NCI-H1436 (cell line): Measurements from ENCODE around the gene C1RL.
A peak's percentile ranks its signal among the peaks of the same experiment; 100 is the strongest.

Experiments
- DNase-seq: peaks from one replicate; lab custom pipeline; 2025; lab: John Stamatoyannopoulos, UW

C1RL gene, protein sequence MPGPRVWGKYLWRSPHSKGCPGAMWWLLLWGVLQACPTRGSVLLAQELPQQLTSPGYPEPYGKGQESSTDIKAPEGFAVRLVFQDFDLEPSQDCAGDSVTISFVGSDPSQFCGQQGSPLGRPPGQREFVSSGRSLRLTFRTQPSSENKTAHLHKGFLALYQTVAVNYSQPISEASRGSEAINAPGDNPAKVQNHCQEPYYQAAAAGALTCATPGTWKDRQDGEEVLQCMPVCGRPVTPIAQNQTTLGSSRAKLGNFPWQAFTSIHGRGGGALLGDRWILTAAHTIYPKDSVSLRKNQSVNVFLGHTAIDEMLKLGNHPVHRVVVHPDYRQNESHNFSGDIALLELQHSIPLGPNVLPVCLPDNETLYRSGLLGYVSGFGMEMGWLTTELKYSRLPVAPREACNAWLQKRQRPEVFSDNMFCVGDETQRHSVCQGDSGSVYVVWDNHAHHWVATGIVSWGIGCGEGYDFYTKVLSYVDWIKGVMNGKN

DNA sequence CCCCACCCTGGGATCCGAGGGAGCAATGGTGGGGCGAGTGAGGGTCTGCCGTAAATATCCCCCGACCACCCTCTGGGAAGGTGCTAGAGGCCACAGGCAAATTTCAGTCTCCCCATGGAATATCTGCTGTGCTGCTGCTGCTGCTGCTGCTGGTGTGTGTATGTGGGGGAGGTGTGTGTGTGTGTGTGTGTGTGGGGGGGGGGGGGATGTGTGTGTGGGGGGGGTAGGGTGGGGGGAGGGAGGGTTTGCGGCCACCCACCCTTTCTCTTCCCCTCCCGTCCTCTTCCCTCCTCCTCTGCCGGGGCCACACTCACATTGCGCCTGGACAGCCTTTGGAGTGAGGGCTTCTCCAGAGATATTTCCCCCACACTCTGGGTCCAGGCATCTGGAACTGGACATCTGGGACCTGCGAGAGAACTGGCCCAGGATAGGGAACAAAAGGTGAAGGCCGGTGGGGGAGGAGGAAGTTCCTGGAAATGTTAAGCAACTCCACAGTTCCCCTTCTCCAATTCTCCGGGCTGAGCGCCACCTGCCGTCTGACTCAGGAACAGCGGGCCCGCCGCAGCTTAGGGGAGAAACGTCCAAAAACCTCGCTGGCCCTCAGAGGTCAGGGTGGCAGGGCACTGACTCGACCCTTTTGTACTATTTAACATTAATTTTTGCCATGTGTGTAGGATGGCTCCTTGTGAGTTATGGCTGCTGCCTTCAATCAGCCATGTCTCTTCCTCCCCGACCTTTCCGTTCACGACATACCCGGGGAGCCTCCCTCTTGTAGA is at the start of gene C1RL:
Gene C1RL (minus strand): TSS at position 419 of the 776 bp plus-strand sequence. CDS start 34 bp downstream, at position 385.
- DNase-seq, result peak; percentile 47

DNA sequence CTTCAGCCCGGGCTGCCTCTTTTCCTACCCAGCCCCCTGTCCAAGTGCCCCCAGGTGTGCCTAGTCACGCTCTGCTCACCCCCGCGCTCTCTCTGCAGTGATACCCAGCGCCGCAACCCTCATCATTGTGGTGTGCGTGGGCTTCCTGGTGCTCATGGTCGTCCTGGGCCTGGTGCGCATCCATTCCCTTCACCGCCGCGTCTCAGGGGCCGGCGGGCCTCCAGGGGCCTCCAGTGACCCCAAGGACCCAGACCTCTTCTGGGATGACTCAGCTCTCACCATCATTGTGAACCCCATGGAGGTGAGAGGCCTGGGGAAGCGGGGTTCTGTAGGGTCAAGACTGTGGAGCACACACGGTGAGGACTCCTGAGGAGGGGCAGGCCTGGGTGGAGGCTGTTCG is 48.4 kb upstream of the C1RL start:
- no peak for DNase-seq

DNA sequence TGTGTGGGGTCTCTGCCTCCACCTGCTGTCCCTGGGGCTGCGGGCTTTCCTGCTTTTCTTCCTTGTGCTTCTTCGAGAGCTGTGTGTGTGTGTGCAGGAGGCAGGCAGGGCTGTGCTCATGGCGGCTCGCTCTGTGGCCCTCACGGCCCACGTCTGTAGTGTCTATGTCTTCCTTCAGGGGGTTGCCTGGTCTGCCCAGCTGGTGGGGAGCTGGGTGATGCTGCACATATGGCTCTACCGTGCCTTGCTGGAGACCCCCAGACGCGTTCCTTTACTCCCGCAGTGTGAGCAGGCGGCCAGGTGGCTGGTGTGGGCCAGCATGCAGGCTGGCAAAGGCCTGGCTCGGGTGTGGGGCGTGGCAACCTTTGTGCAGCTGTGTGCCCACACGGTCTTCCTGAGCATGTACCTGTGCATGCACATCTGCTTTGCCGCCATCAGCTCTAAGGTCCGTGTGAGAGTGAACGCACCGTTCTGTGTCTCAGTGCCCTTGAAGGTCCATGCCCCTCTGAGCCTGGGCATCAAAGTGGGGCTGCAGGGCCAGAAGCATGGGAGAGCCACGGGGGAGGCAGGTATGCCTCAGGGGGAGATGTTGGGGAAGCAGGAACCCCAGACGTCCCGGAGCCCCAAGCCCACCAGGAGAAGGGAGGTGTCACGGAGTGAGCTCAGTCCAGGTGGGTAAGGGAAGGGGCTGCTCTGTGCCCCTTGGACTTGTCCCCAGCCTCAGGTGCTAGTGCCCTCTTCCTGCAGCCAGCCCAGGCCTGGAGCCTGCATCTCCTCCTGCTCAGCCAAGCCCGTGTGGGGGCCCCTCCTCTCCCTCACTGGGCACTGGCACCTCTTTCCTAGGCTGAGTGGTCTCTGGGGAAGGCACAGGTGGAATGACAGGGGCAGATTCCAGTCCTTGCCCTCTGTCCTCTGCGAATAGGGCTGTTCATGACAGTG is 47.5 kb upstream of the C1RL start:
- DNase-seq, result no peak

DNA sequence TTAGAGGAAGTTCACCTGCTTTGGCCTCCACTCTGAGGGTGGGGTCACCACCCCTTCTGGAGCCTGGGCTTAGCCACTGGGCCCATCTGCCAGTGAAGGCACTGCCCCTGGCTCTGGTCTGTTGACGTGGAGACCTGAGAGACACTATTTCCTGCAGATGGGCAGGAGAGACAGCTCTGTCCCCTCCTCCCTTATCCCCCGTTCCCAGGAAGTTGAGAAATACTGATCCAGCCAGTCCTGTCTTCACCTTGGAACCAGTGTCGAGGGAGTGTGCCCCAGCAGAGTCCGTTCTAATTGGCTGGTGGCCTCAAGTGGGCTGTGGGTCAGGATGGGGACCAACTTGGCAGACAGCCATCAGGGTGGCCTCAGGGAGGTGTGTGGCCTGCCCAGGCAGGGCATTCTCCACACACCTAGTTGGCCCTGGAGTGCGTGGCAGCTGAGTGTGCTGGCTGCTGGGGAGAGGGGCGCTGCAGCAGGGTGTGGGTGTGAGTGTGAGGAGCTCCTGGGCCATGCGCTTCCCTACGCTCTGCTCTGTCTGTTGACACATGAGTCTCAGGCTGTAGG is 46.5 kb upstream of the C1RL start:
- no peak for DNase-seq

DNA sequence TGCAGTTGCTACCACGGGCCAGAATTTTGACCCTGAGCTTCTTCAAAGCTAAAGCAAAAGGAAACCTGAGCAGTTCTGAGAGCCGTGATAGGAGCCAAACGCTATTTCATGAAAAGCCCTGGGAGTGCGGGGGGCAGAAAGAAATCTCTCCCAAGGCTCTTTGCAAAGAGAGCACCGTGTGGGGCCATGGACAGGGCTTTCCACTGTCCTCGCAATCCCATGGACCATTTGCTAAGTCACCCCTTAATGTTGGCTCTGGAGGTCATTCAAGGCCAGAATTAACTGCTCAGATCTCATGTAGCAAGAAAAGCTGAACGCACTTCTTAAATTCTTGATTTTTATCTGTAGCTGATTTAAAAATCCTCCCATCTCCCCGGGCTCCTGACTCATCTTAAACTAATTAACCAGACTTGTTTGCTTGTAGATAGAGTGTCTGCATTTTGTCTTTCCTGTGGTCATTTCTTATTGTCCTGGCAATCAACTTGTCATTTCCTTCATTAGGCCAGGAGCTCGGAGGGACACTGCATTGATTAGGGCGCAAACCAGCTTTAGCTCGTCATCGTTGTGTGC is 46.0 kb upstream of the C1RL start:
- no peak for DNase-seq

DNA sequence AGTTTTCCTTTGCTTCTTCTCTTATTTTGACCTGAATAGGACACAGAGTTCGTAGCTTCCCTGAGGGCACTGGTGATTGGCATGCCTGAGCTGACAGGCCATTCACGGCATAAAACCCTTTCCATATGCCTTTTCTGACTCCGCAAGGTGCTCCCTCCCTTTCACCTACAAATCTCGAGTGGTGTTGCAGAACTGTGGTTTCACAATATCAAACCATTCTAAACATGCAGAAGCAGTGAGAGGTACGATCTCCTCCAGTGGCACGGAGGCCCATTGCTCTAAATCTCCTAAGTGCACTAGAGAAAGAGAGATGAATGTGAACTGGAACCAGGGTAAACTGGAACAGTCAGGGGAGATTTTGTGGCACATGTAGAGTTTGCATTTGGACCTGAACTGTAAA is 45.0 kb upstream of the C1RL start:
- DNase-seq, result no peak

DNA sequence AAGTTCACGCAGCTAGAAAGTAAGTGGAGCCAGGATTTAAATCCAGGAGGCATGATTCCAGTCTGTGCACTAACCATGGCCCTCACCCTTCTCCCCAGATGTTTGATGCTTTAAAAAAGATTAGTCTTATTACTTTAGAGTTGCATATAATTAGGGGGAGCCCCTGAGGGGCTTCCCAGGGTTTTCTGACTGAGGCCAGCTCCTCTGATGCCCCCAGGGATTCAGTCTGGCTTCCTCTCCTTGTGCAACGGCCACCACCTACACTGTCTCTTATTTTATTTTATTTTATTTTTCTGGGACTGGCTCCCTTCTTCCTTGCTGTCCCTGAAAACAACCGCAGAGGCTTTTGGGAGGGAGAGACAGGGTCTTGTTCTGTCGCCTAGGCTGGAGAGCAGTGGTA is 43.8 kb upstream of the C1RL start:
- DNase-seq, result no peak

DNA sequence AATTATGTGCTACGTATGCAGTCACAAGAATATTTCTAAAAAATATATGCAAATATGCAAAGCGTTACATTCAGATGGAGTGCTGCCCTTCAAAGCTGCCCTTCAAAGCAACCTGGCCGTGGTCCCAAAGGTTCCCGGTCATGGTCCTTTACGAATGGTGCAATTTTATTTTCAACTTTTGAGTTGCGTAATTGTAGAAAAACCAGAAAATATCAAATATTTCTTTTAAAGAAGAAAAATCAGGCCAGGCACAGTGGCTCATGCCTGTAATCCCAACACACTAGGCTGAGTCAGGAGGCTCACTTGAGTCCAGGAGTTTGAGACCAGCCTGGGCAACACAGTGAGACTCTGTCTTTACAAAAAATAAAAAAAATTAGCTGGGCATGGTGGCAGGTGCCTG is 42.5 kb upstream of the C1RL start:
- no peak for DNase-seq

DNA sequence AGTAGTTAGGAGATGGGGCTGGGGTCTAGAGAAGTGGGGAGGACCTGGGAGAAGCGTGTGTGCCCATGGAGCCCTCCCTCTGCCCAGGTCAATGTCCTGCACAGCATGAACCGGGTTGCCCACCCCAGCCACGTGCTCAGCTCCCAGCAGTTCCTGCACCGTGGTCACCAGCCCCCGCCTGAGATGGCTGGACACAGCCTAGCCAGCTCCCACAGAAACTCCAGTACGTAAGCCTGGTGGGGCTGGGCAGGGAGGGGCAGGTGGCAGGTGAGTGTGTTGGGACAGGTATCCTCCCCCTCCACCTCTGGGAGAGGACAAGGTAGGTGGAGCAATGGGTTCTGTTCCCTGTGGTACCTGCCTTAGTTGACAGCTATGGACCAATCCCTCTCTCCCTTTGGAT is 41.8 kb upstream of the C1RL start:
- DNase-seq, result no peak

DNA sequence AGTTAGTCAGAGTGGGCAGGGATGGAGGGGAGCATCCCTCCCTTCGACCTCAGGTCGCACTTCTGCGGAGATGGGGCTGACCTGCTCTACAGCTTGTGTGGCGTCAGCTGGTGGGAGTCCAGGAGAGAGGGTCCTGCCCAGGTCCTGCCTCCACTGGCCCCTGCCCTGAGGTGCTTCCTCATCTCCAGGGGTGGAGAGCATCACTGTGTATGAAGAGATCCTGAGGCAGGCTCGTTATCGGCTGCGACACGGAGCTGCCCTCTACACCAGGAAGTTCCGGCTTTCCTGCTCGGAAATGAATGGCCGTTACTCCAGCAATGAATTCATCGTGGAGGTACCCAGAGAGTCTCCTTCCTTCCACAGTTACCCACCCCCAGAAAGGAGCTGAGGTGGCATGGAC is 41.3 kb upstream of the C1RL start:
- DNase-seq, result no peak

DNA sequence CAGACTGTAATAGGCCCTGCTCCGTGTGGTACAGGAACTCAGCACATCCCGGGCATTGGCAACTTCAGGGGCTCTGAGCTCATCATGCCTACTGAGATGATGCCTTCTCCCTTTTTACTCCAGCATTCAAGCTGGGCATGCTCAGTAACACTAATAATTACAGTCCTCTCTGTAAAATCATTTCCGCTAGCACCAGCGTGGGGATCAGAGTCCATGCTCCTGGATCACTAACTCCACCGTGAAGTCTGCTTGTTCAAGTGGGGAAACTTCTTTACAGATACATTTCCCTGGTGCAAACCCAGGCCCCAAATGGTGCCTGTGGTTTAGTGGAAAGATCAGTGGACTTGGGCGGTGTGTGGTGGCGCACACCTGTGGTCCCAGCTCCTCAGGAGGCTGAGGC is 37.9 kb upstream of the C1RL start:
- no peak for DNase-seq

DNA sequence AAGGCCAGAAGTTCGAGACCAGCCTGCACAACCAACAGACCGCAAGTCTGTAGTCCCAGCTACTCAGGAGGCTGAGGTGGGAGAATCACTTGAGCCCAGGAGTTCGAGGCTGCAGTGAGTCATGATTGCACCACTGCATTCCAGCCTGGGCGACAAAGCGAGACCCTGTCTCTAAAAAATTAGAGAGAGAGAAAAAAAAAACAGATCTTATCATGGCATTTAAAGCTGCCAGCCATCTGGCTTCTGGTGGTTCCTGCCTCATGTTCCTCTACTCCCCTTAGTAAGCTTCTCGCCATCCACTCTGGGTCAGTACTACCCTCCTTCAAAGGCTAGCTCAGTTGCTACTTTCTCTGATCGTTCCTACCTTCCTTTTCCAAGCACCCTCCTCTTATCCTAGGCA is 37.2 kb upstream of the C1RL start:
- no peak for DNase-seq

DNA sequence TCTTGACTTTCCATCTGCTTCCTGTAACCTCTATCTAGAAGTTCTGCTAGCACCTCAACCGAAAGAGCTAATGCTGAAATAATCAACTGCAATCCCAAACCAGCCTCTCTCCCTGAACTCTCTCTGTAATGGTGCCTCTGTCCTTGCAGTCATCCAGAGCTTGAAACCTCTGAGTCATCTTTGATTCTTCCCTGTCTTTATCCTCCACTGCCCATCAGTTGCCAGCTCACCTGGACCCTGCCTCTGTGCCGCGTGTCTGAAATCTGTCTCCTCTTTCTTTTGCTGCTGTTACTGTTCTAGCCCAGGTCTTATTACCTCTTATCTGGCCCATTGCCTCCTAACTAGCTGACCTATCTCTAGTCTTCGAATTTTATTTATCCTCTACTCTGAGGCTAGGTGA is 36.7 kb upstream of the C1RL start:
- DNase-seq, result no peak

DNA sequence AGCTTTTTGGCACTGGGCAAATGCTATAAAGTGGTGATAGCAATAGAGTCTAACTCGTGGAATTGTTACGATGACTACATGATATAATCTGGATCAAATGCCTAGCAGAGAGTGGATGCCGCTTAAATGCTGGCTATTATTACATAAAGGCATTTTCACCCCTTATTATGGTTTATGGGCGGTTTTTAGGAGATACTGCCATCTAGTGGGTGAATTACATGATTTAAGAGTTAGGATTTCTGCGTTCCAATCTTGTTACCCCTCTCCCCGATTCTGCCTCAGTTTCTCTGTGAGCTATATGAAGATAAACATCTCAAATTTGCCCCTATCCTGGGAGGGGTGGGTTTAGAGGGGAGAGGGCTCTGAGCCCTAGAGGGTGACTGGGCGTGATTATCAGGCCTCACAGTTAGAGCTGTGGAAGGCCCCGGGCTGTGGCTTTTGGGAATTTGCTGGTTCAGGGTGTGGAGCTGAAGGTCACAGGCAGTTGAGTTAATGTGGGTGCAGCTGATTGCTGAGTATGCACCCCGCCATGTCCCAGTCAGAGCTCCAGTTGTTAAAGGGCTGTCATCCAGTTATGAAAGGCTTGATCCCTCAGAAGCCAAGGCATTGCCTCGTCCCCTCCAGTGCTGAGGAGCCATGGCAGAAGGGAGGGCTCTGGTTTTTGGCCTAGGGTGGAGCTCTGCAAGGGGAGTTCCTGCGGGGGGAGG is 35.6 kb upstream of the C1RL start:
- DNase-seq, result peak; percentile 17

DNA sequence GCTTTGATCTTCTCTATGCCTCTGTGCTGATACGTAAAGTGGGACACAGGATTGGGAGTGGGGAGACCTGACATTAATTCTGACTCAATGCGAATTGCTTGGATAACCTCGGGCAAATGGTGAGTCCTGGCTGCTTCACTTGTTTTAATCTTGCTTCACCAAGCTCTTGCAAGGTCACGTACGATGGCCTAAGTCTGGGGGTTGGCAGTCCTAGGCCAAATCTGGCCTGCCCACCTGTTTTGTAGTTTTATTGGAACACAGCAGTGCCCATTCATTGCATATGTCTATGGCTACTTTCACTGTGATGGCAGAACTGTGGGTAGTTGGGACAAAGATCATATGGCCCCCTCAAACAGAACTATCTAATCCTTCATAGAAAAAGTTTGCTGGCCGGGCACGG is 34.5 kb upstream of the C1RL start:
- DNase-seq, result no peak

DNA sequence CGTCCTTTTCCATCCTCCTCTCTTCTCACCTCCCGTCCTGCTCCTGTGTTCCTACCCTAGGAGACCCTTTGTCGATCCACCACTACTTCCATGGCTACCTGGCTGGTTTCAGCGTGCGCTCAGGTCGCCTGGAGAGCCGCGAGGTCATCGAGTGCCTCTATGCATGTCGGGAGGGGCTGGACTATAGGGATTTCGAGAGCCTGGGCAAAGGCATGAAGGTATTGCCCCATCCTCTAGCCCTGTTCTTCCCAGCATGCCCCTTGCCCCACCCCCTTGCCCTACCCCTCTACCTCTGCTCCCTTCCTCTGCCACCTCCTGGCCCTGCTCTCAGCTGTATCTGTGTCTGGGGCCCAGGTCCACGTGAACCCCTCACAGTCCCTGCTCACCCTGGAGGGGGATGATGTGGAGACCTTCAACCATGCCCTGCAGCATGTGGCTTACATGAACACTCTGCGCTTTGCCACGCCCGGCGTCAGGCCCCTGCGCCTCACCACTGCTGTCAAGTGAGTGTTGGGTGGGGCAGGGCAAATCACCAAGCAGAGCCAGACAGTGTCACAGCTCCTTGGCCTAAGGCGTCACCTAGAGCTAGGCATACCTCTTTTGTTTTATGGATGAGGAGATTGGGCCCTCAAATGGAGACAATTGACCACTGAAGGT is 33.9 kb upstream of the C1RL start:
- no peak for DNase-seq

DNA sequence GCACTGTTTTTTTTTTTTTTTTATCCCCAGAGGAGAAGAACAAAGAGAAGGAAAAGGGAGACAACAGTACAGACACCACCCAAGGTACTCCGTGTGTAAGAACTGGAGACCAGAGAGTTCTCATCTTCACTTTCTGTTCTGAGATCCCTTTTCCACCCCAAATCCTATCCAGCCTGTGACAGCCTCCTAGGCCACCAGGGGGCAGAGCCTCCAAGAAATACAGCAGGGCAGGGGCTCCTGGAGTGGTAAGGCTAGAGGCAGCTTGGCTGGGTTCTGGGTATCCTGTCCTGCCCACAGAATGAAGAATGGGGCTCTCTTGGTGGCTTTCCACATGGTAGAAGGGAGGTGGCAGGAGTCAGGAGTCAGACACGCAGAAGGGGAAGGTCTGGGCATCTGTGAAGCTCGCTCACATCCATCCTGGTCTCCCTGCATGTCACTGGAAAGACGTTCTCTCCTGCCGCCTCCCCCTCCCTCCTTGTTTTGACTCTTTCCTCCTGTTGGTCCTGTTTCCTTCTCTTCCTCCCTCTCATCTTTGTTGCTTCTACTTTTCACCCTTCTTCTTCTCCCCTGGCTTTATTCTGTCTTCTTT is 33.1 kb upstream of the C1RL start:
- peak; percentile 9 for DNase-seq

DNA sequence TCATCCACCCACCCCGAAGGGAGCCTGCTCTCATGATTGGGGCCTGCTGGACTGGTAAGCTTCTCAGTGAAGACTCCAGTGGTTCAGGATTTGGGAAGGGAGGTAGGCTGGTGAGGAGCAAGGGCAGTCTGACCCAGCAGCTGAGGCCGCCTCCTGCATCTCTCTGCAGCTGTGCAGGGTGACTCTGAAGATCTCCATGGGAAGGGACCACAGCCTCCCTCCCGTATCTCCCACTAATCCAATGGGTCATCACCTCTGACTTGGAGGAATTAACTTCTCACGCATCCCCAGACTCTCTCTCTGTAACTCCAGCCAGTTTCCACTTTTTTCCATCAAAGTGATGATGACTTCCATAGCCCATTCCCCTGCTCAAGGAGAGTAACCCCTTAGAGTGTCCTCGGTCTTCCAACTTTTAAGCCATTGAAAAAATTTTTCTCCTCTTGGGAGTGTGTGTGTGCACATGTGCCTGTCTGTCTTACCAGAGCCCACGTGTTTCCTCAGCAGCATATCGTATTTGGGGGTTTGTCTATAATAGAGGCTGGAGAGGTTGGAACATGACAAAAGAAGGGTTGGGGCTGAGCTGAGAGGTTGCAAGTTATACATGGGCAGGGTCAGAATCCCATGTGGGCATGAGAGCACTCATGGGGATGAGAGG is 32.5 kb upstream of the C1RL start:
- no peak for DNase-seq

DNA sequence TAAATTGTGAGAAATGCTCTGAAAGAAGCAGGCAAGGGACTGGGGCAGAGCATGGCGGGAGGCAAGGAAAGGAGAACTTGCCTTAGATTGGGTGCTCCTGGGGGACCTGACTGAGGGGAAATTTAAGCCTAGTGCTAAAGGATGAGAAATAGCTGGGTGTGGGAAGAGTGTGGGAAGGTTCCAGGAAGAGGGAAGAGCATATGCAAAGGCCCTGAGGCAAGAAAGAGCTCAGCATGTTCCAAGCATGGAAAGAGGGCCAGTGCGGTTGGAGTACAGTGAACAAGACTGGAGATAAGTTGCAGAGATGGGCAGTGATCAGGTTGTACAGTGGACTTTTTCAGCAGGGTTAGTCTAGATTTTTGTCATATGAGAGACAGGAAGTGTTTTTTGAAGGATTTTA is 30.2 kb upstream of the C1RL start:
- DNase-seq, result no peak
